ENCODE data around the gene LPIN2.

LPIN2 gene

GRCh38 chr18:2970772-2971659 is 41.9 kb downstream of the LPIN2 start:
- TF ChIP-seq CTCF (IDR thresholded peaks at IDR 0.05), result no peak

- no peak for TF ChIP-seq CTCF (IDR thresholded peaks at IDR 0.05)
These were observed 42.6 kb downstream of the LPIN2 start for GRCh38 chr18:2970344-2970743.

DNA sequence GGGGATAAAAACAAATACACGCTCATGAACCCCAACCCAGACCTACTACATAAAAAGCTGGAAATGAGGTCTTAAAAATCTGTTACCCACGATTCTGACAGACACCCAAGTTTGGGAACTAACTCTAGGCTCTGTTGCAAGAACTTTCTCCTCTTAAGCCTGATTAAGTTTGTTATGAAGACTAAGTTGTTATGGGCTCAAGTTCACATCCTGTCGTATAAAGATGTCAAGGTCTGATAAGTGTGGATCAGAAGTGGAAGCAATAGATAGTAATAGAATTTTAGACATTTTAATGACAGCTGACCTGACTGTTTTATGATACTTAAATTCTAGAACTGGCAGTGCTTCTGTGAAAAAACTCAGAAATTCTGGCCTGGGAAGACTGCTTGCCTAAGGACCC is 43.2 kb downstream of the LPIN2 start:
- TF ChIP-seq CTCF (IDR thresholded peaks at IDR 0.05), result no peak

- no peak for TF ChIP-seq CTCF (IDR thresholded peaks at IDR 0.05)
These were observed 44.3 kb downstream of the LPIN2 start for GRCh38 chr18:2968606-2969005.

DNA sequence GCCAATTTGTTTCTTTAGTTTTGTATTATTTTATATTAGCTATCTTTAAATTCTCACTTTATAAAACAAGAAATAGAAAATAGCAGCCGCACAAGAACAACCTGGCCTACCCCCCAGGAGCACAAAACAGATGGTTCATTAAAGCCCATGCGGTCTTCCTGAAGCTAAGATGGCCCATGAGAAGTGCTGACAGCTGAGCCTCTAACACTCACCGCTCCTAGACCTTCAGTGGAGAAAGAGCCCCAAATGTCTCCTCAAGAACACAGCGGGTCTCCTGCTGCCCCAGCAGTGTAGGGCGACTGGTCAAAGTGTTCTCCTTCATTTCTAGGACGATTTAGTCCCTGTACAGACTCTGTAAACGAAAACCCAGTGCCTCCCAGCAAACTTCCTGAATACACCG is 45.1 kb downstream of the LPIN2 start:
- TF ChIP-seq CTCF (IDR thresholded peaks at IDR 0.05), result no peak

DNA sequence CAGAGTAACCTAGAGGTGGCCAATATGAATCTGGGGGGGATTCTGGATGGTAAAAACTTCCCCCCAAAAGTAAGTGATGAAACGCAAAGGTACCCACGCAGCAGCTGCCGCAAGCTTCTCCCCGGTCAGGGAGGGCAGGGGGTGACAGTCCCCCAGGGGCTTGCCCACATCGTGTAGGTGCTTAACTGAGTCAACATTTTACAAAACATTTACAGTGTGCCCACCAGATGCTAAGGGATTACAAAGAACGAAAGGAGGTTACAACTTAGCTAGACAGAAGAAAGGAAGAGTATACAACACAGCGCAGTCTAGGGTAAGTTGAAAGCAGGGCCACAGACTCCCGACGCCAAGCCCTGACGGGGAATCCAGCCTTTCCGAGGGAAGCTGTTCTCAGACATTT is 45.6 kb downstream of the LPIN2 start:
- TF ChIP-seq CTCF (IDR thresholded peaks at IDR 0.05), result no peak

GRCh38 chr18:2966560-2966959 is 46.4 kb downstream of the LPIN2 start:
- TF ChIP-seq CTCF (IDR thresholded peaks at IDR 0.05), result no peak

Data from LNCAP (cell line).